ENCODE measurements around the gene LRFN5. TPM values are rescaled to one million over a fixed set of nuclear protein-coding genes. Genes with fewer than 3 reads are reported as not detected.

Gene LRFN5
- polyA plus RNA-seq, 1 of the 3 experiments (the other 2 are of a cell fraction): not detected

GRCh38 chr14:41586237-41586636 lies 20.4 kb upstream of the LRFN5 start:
- Histone ChIP-seq H4K20me1 (ENCODE audit: insufficient read depth) (no peaks in the 10 kb centered on the region), H2AFZ (ENCODE audit: low read depth) (no peak overlapping the region), H3K27me3 (ENCODE audit: insufficient read depth) (no peaks in the 10 kb centered on the region), H3F3A (replicated peaks; ENCODE audit: insufficient read depth) (no peaks in the 10 kb centered on the region), H3K4me2 (no peak overlapping the region), H3K9ac (no peak overlapping the region), H3K79me2 (ENCODE audit: insufficient read depth) (no peaks in the 10 kb centered on the region), H3K9me2 (no peaks in the 10 kb centered on the region), H3K4me1 (ENCODE audit: control insufficient read depth in 1 of 2, insufficient read depth in 2 of 2, low read depth in 1 of 2, low read length in 1 of 2) (no peaks in the 10 kb centered on the region), H3K4me3 (ENCODE audit: low read depth in 2 of 2, low read length in 1 of 2) (no peak overlapping the region), H3K27ac (ENCODE audit: low read depth in 2 of 2, low read length in 1 of 2) (no peak overlapping the region), H3K9me3 (no peaks in the 10 kb centered on the region), H3K36me3 (replicated peaks in 1 of 2; ENCODE audit: control insufficient read depth in 1 of 2, insufficient read depth in 2 of 2, low read length in 1 of 2) (no peaks in the 10 kb centered on the region)
- POLR2A ChIA-PET: no interaction called here
- DNase-seq: no peak
- CTCF ChIA-PET: interaction anchor here (1.2 kb wide), 1 partner anchor 15 kb away, joined by 3 read pairs; no protein-coding TSS in a partner anchor
- peak; percentile 26 for TF ChIP-seq CTCF (IDR thresholded peaks at IDR 0.05)
- TF ChIP-seq YY1 (IDR thresholded peaks at IDR 0.05; ENCODE audit: low read depth): no peak

DNA sequence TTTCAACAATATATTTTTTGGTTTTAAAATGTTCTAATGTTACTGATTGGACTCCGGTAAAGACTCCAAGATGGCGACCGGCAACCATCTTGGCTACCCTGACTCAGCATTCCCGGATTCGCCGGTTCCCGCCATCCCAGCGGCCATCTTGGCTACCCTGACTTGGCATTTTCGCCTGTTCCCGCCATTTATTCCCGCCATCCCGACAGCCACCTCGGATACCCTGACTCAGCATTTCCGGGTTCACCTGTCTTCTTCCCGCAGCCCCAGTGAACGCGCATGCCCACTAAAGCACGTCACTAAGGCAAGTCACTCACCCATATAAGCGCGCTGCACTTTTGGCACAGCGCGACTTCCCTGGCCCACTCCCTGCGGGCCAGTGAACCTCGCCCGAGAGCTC lies 9.0 kb upstream of the LRFN5 start:
- DNase-seq: no peak

More for the DNA sequence above, 9.0 kb upstream of the LRFN5 start:
- H3K9ac ChIP-seq: no peak overlapping the region
- no peaks in the 10 kb centered on the region for H3K27me3 ChIP-seq (ENCODE audit: insufficient read depth)
- H3K27ac ChIP-seq (ENCODE audit: low read depth in 2 of 2, low read length in 1 of 2): no peak overlapping the region
- H3K4me3 ChIP-seq (ENCODE audit: low read depth in 2 of 2, low read length in 1 of 2): no peak overlapping the region
- TF ChIP-seq TEAD4 (IDR thresholded peaks at IDR 0.05; ENCODE audit: borderline replicate concordance, insufficient read depth) (no peak), TCF12 (IDR thresholded peaks at IDR 0.05) (no peak), FOSL2 (IDR thresholded peaks at IDR 0.05; ENCODE audit: borderline replicate concordance, low read depth) (no peak), CTCF (IDR thresholded peaks at IDR 0.05) (no peak), PBX3 (IDR thresholded peaks at IDR 0.05) (no peak), GABPA (IDR thresholded peaks at IDR 0.05; ENCODE audit: low read depth) (no peak), JUND (IDR thresholded peaks at IDR 0.05) (no peak), RXRA (IDR thresholded peaks at IDR 0.05; ENCODE audit: borderline replicate concordance, low read depth) (no peak), RCOR1 (IDR thresholded peaks at IDR 0.05; ENCODE audit: low read length) (no peak), NRF1 (IDR thresholded peaks at IDR 0.05; ENCODE audit: low read depth, low read length) (no peak), CHD2 (IDR thresholded peaks at IDR 0.05; ENCODE audit: low read length, partially characterized antibody) (no peak)
- TF ChIP-seq, protein P1, sequence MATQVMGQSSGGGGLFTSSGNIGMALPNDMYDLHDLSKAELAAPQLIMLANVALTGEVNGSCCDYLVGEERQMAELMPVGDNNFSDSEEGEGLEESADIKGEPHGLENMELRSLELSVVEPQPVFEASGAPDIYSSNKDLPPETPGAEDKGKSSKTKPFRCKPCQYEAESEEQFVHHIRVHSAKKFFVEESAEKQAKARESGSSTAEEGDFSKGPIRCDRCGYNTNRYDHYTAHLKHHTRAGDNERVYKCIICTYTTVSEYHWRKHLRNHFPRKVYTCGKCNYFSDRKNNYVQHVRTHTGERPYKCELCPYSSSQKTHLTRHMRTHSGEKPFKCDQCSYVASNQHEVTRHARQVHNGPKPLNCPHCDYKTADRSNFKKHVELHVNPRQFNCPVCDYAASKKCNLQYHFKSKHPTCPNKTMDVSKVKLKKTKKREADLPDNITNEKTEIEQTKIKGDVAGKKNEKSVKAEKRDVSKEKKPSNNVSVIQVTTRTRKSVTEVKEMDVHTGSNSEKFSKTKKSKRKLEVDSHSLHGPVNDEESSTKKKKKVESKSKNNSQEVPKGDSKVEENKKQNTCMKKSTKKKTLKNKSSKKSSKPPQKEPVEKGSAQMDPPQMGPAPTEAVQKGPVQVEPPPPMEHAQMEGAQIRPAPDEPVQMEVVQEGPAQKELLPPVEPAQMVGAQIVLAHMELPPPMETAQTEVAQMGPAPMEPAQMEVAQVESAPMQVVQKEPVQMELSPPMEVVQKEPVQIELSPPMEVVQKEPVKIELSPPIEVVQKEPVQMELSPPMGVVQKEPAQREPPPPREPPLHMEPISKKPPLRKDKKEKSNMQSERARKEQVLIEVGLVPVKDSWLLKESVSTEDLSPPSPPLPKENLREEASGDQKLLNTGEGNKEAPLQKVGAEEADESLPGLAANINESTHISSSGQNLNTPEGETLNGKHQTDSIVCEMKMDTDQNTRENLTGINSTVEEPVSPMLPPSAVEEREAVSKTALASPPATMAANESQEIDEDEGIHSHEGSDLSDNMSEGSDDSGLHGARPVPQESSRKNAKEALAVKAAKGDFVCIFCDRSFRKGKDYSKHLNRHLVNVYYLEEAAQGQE (IDR thresholded peaks at IDR 0.05; ENCODE audit: low read depth, low read length): no peak
- 72% methylated on average over 18 of the region's 25 CpGs for WGBS (ENCODE audit: low lambda C conversion rate)
- no peaks in the 10 kb centered on the region for H3K36me3 ChIP-seq (replicated peaks in 1 of 2; ENCODE audit: control insufficient read depth in 1 of 2, insufficient read depth in 2 of 2, low read length in 1 of 2)
- no peaks in the 10 kb centered on the region for H3K79me2 ChIP-seq (ENCODE audit: insufficient read depth)
- H3F3A ChIP-seq (replicated peaks; ENCODE audit: insufficient read depth): no peaks in the 10 kb centered on the region
- H2AFZ ChIP-seq (ENCODE audit: low read depth): no peak overlapping the region
- CTCF ChIA-PET: no interaction called here
- H3K9me2 ChIP-seq: no peaks in the 10 kb centered on the region
- no peaks in the 10 kb centered on the region for H4K20me1 ChIP-seq (ENCODE audit: insufficient read depth)
- H3K4me1 ChIP-seq (ENCODE audit: control insufficient read depth in 1 of 2, insufficient read depth in 2 of 2, low read depth in 1 of 2, low read length in 1 of 2): no peaks in the 10 kb centered on the region
- no peaks in the 10 kb centered on the region for H3K9me3 ChIP-seq
- POLR2A ChIA-PET: no interaction called here
- no peak overlapping the region for H3K4me2 ChIP-seq

Data from SK-N-SH (cell line).